Measurements from ENCODE around the gene PGA3. TPM values are rescaled to one million over a fixed set of nuclear protein-coding genes. Genes with fewer than 3 reads are reported as not detected.
A peak's percentile ranks its signal among the peaks of the same experiment; 100 is the strongest.

The PGA3 gene
- total RNA-seq, 3 donors from 2014 or later (not counting 1 experiment from before 2014, with no cell fraction given): not detected

DNA sequence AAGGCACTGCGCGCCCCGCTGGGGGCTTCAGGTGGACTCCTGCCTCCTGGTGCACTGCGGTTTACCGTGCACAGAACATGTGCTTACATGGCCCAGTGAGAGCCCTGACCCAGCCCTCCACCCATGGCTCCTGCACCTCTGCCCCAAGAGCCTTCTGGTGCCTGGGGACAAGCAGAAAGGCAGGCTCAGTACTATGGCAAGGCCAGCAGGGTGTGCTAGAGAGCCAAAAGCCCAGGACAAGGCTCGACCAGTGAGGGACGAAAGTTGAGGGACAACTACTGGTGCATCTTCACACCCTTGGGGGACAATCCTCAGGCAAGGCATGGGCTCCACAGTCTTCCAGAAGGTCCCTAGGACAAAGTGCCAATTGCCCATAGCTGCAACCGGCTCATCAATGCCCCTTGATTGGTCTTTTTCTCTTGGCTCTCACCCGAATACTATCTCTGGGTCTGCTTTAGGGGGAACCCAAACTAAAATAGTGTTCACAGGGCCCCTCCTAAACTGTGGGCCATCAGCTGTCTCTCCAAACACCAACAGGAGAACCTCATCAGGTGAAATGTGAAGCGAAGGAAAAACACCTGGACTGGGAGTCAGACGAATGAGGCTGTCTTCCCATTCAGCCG, 51.2 kb downstream of the PGA3 start:
- DNase-seq: peak; percentile 46 to 74
- Mint-ChIP-seq H3K36me3 (no peaks in the 10 kb centered on the region), H3K27me3 (ENCODE audit: low read depth in 2 of 2) (peaks cover 0 to 2% of the 10 kb centered on the region in 2 donors), H3K4me1 (no peaks in the 10 kb centered on the region), H3K4me3 (no peak overlapping the region), H3K9me3 (no peaks in the 10 kb centered on the region), H3K27ac (no peak overlapping the region)
- ATAC-seq: peak; percentile 69 to 89 (median 80)
- Histone ChIP-seq H3K27me3 (ENCODE audit: control insufficient read depth, insufficient read depth, low read length) (no peaks in the 10 kb centered on the region), H3K9me3 (ENCODE audit: control insufficient read depth, insufficient read depth, low read length) (no peaks in the 10 kb centered on the region), H3K27ac (ENCODE audit: low read length) (no peak overlapping the region), H3K4me3 (ENCODE audit: low read length) (no peak overlapping the region), H3K36me3 (ENCODE audit: control insufficient read depth, insufficient read depth, low read length) (no peaks in the 10 kb centered on the region), H3K4me1 (ENCODE audit: control insufficient read depth, insufficient read depth, low read length) (no peaks in the 10 kb centered on the region)
- intact Hi-C loops (cut with micrococcal nuclease): no loop called here
- WGBS (ENCODE audit: insufficient coverage): 67% methylated on average over 12 of the region's 12 CpGs
- TF ChIP-seq, protein P1, sequence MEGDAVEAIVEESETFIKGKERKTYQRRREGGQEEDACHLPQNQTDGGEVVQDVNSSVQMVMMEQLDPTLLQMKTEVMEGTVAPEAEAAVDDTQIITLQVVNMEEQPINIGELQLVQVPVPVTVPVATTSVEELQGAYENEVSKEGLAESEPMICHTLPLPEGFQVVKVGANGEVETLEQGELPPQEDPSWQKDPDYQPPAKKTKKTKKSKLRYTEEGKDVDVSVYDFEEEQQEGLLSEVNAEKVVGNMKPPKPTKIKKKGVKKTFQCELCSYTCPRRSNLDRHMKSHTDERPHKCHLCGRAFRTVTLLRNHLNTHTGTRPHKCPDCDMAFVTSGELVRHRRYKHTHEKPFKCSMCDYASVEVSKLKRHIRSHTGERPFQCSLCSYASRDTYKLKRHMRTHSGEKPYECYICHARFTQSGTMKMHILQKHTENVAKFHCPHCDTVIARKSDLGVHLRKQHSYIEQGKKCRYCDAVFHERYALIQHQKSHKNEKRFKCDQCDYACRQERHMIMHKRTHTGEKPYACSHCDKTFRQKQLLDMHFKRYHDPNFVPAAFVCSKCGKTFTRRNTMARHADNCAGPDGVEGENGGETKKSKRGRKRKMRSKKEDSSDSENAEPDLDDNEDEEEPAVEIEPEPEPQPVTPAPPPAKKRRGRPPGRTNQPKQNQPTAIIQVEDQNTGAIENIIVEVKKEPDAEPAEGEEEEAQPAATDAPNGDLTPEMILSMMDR (IDR thresholded peaks at IDR 0.05): peak; percentile 71

- no peaks in the 10 kb centered on the region for H3K4me1 Mint-ChIP-seq
- no peaks in the 10 kb centered on the region for H3K36me3 Mint-ChIP-seq
- H3K4me3 Mint-ChIP-seq: no peak overlapping the region
- Histone ChIP-seq H3K27me3 (ENCODE audit: control insufficient read depth, insufficient read depth, low read length) (no peaks in the 10 kb centered on the region), H3K4me3 (ENCODE audit: low read length) (no peak overlapping the region), H3K36me3 (ENCODE audit: control insufficient read depth, insufficient read depth, low read length) (no peaks in the 10 kb centered on the region), H3K27ac (ENCODE audit: low read length) (no peak overlapping the region), H3K4me1 (ENCODE audit: control insufficient read depth, insufficient read depth, low read length) (no peaks in the 10 kb centered on the region), H3K9me3 (ENCODE audit: control insufficient read depth, insufficient read depth, low read length) (no peaks in the 10 kb centered on the region)
- DNase-seq: no peak
- H3K9me3 Mint-ChIP-seq: no peaks in the 10 kb centered on the region
- ATAC-seq: no peak
- intact Hi-C loops (cut with micrococcal nuclease): no loop called here
- no peak overlapping the region for H3K27ac Mint-ChIP-seq
- H3K27me3 Mint-ChIP-seq (ENCODE audit: low read depth in 2 of 2): peaks cover 0 to 4% of the 10 kb centered on the region in 2 donors
- 85% methylated on average over 18 of the region's 18 CpGs for WGBS (ENCODE audit: insufficient coverage)
- TF ChIP-seq, protein P1 (IDR thresholded peaks at IDR 0.05): no peak
Measured at GRCh38 chr11:61256710-61257482, 53.6 kb downstream of the PGA3 start.

GRCh38 chr11:61258546-61258945, 55.2 kb downstream of the PGA3 start:
- Mint-ChIP-seq H3K27me3 (ENCODE audit: low read depth in 2 of 2) (peaks cover 0 to 2% of the 10 kb centered on the region in 2 donors), H3K36me3 (no peaks in the 10 kb centered on the region), H3K4me3 (no peak overlapping the region), H3K4me1 (no peaks in the 10 kb centered on the region), H3K27ac (no peak overlapping the region), H3K9me3 (no peaks in the 10 kb centered on the region)
- Histone ChIP-seq H3K27ac (ENCODE audit: low read length) (no peak overlapping the region), H3K36me3 (ENCODE audit: control insufficient read depth, insufficient read depth, low read length) (no peaks in the 10 kb centered on the region), H3K9me3 (ENCODE audit: control insufficient read depth, insufficient read depth, low read length) (no peaks in the 10 kb centered on the region), H3K27me3 (ENCODE audit: control insufficient read depth, insufficient read depth, low read length) (no peaks in the 10 kb centered on the region), H3K4me1 (ENCODE audit: control insufficient read depth, insufficient read depth, low read length) (no peaks in the 10 kb centered on the region), H3K4me3 (ENCODE audit: low read length) (no peak overlapping the region)
- DNase-seq: no peak
- intact Hi-C loops (cut with micrococcal nuclease): no loop called here
- TF ChIP-seq, protein P1 (IDR thresholded peaks at IDR 0.05): no peak
- 87% methylated on average over 9 of the region's 9 CpGs for WGBS (ENCODE audit: insufficient coverage)
- no peak for ATAC-seq
